ENCODE results near the gene TRPC3.

Gene TRPC3

GRCh38 chr4:121968859-121969258, 17.0 kb upstream of the TRPC3 start:
- no peak for TF ChIP-seq ZIC2 (tag by site-specific recombination; IDR thresholded peaks at IDR 0.05)
- no peak for TF ChIP-seq ZNF548 (tag by site-specific recombination; IDR thresholded peaks at IDR 0.05)
- peak; percentile 54 for TF ChIP-seq PRDM10 (tag by site-specific recombination; IDR thresholded peaks at IDR 0.05)
- no peak for TF ChIP-seq ZNF280C (tag by site-specific recombination; IDR thresholded peaks at IDR 0.05)
- TF ChIP-seq ZNF184 (tag by site-specific recombination; IDR thresholded peaks at IDR 0.05) = no peak
- TF ChIP-seq KLF10 (tag by site-specific recombination; IDR thresholded peaks at IDR 0.05) = no peak
- TF ChIP-seq PATZ1 (tag by site-specific recombination; IDR thresholded peaks at IDR 0.05) = no peak
- Histone ChIP-seq H3K4me1 (ENCODE audit: control insufficient read depth, insufficient read depth, low read length) (no peaks in the 10 kb centered on the region), H3K27ac (ENCODE audit: extremely low read depth, low read depth, low read length) (no peak overlapping the region), H3K9me3 (ENCODE audit: control insufficient read depth, insufficient read depth, low read depth, low read length) (no peaks in the 10 kb centered on the region), H3K4me3 (ENCODE audit: low read depth, low read length) (no peak overlapping the region), H3K36me3 (ENCODE audit: control insufficient read depth in 2 of 2, insufficient read depth in 1 of 2, low read length in 2 of 2) (no peaks in the 10 kb centered on the region)
- POLR2A ChIA-PET = no interaction called here
- CTCF ChIA-PET = no interaction called here

- H3K36me3 ChIP-seq (ENCODE audit: control insufficient read depth in 2 of 2, insufficient read depth in 1 of 2, low read length in 2 of 2) = no peaks in the 10 kb centered on the region
- TF ChIP-seq TCF7L2 (IDR thresholded peaks at IDR 0.05; ENCODE audit: borderline replicate concordance, low read depth, low read length) = no peak
- TF ChIP-seq KLF8 (tag by site-specific recombination; IDR thresholded peaks at IDR 0.05) = no peak
- no peak for TF ChIP-seq PRDM1 (tag by site-specific recombination; IDR thresholded peaks at IDR 0.05)
- TF ChIP-seq ZBTB11 (tag by site-specific recombination; conservative IDR thresholded peaks at IDR 0.05; ENCODE audit: low read depth) = no peak
- TF ChIP-seq ZNF596 (tag by site-specific recombination; IDR thresholded peaks at IDR 0.05) = no peak
- no peak for TF ChIP-seq ZNF394 (tag by site-specific recombination; IDR thresholded peaks at IDR 0.05; ENCODE audit: borderline replicate concordance)
- no peak for TF ChIP-seq REPIN1 (tag by site-specific recombination; IDR thresholded peaks at IDR 0.05; ENCODE audit: low read depth)
- no peak for TF ChIP-seq ZNF777 (tag by site-specific recombination; IDR thresholded peaks at IDR 0.05; ENCODE audit: borderline replicate concordance)
- no peak overlapping the region for H3K27ac ChIP-seq (ENCODE audit: extremely low read depth, low read depth, low read length)
- H3K9me3 ChIP-seq (ENCODE audit: control insufficient read depth, insufficient read depth, low read depth, low read length) = no peaks in the 10 kb centered on the region
- no peak overlapping the region for H3K4me3 ChIP-seq (ENCODE audit: low read depth, low read length)
- POLR2A ChIA-PET = no interaction called here
- CTCF ChIA-PET = interaction anchor here (0.5 kb wide), 1 partner anchor 41 kb away, joined by 3 read pairs; no protein-coding TSS in a partner anchor
- no peaks in the 10 kb centered on the region for H3K4me1 ChIP-seq (ENCODE audit: control insufficient read depth, insufficient read depth, low read length)
Measured at GRCh38 chr4:121964958-121965357, 13.1 kb upstream of the TRPC3 start.
